H9 (cell line): Measurements from ENCODE around the gene VEZT. TPM values are rescaled to one million over a fixed set of nuclear protein-coding genes. Genes with fewer than 3 reads are reported as not detected.

Source experiments
- DNase-seq: peaks from one replicate; pipeline ENCODE4 v3.0.0-alpha.2; 2017
- H2AFZ ChIP-seq: one replicate; pipeline ENCODE4 v1.6.1; 2013; ENCODE audit warnings: mild to moderate bottlenecking, low read length, control low read depth, moderate library complexity
- H2AK5ac ChIP-seq: 2 replicates; pipeline ENCODE4 v1.6.1; 2013; ENCODE audit warnings: low read length, control low read depth, mixed read lengths; ENCODE audit not compliant: insufficient read length
- H2BK120ac ChIP-seq: one replicate; pipeline ENCODE4 v1.6.1; 2013; ENCODE audit warnings: low read depth, mild to moderate bottlenecking, low read length, control low read depth, inconsistent platforms; ENCODE audit not compliant: poor library complexity, severe bottlenecking
- H2BK12ac ChIP-seq: 2 replicates; pipeline ENCODE4 v1.6.1; 2013; ENCODE audit warnings: low read length, control low read depth, mixed read lengths, low read depth; ENCODE audit not compliant: insufficient read length
- H2BK15ac ChIP-seq: 2 replicates; pipeline ENCODE4 v1.6.1; 2013; ENCODE audit warnings: low read depth, low read length, control low read depth
- H2BK20ac ChIP-seq: one replicate; pipeline ENCODE4 v1.6.1; 2013; ENCODE audit warnings: low read depth, mild to moderate bottlenecking, low read length, control low read depth, inconsistent platforms; ENCODE audit not compliant: poor library complexity, severe bottlenecking
- H2BK5ac ChIP-seq: 2 replicates; pipeline ENCODE4 v1.6.1; 2013; ENCODE audit warnings: low read length, control low read depth, mixed read lengths; ENCODE audit not compliant: insufficient read length
- H3K14ac ChIP-seq: 2 replicates; pipeline ENCODE4 v1.6.1; 2013; ENCODE audit warnings: low read length, control low read depth; ENCODE audit not compliant: insufficient read depth
- H3K18ac ChIP-seq: 2 replicates; pipeline ENCODE4 v1.6.1; 2013; ENCODE audit warnings: low read depth, mild to moderate bottlenecking, mixed read lengths, low read length, control low read depth; ENCODE audit not compliant: insufficient read length
- H3K23ac ChIP-seq: 2 replicates; pipeline ENCODE4 v1.6.1; 2013; ENCODE audit warnings: low read length, control low read depth, mixed read lengths, low read depth; ENCODE audit not compliant: insufficient read length
- H3K23me2 ChIP-seq: 2 replicates; pipeline ENCODE4 v1.6.1; 2013; ENCODE audit warnings: low read depth, mild to moderate bottlenecking, mixed read lengths, low read length, control low read depth; ENCODE audit not compliant: insufficient read length, poor library complexity, severe bottlenecking
- H3K27ac ChIP-seq: 2 replicates; pipeline ENCODE4 v1.5.1; 2013; ENCODE audit warnings: low read length, control low read depth, mixed read lengths, low read depth; ENCODE audit not compliant: insufficient read length
- H3K27me3 ChIP-seq: 2 replicates; pipeline ENCODE4 v1.6.1; 2013; ENCODE audit warnings: low read length, control low read depth, inconsistent platforms; ENCODE audit not compliant: insufficient read depth
- H3K4ac ChIP-seq: 2 replicates; pipeline ENCODE4 v1.6.1; 2013; ENCODE audit warnings: low read depth, mild to moderate bottlenecking, control low read depth, inconsistent platforms, low read length, moderate library complexity
- H3K4me1 ChIP-seq: 2 replicates; pipeline ENCODE4 v1.6.1; 2013; ENCODE audit warnings: low read length, control low read depth, inconsistent platforms; ENCODE audit not compliant: insufficient read depth
- H3K4me2 ChIP-seq: 2 replicates; pipeline ENCODE4 v1.6.1; 2013; ENCODE audit warnings: low read length, control low read depth, mixed read lengths; ENCODE audit not compliant: insufficient read length, insufficient read depth
- H3K56ac ChIP-seq: 2 replicates; pipeline ENCODE4 v1.6.1; 2013; ENCODE audit warnings: low read depth, mild to moderate bottlenecking, mixed read lengths, low read length, control low read depth; ENCODE audit not compliant: insufficient read length
- H3K79me1 ChIP-seq: 2 replicates; pipeline ENCODE4 v1.6.1; 2013; ENCODE audit warnings: low read depth, mild to moderate bottlenecking, moderate library complexity, low read length, control low read depth, inconsistent platforms; ENCODE audit not compliant: insufficient read depth, poor library complexity, severe bottlenecking
- H3K79me2 ChIP-seq: 2 replicates; pipeline ENCODE4 v1.6.1; 2013; ENCODE audit warnings: low read length, control low read depth, inconsistent platforms; ENCODE audit not compliant: insufficient read depth
- H3K9ac ChIP-seq: 2 replicates; pipeline ENCODE4 v1.6.1; 2013; ENCODE audit warnings: low read length, control low read depth, mixed read lengths; ENCODE audit not compliant: insufficient read length; ENCODE audit errors: extremely low read depth
- H3K9me3 ChIP-seq: one replicate; pipeline ENCODE4 v1.6.1; 2013; ENCODE audit warnings: low read depth, low read length, inconsistent platforms; ENCODE audit not compliant: control insufficient read depth
- H3T11ph ChIP-seq: one replicate; pipeline ENCODE4 v1.6.1; 2013; ENCODE audit warnings: mild to moderate bottlenecking, low read length, control low read depth, inconsistent platforms
- H4K20me1 ChIP-seq: one replicate; pipeline ENCODE4 v1.6.1; 2013; ENCODE audit not compliant: control insufficient read depth, insufficient read length, insufficient read depth
- H4K5ac ChIP-seq: 2 replicates; pipeline ENCODE4 v1.6.1; 2013; ENCODE audit warnings: low read depth, mild to moderate bottlenecking, mixed read lengths, low read length, control low read depth; ENCODE audit not compliant: insufficient read length
- H4K8ac ChIP-seq: replicated peaks from 2 replicates; pipeline ENCODE4 v1.6.1; 2013; ENCODE audit warnings: low read length, control low read depth, mixed read lengths, low read depth; ENCODE audit not compliant: insufficient read length
- H4K91ac ChIP-seq: 2 replicates; pipeline ENCODE4 v1.6.1; 2013; ENCODE audit warnings: low read depth, mild to moderate bottlenecking, moderate library complexity, mixed read lengths, low read length, control low read depth; ENCODE audit not compliant: insufficient read length
- H3K27ac Mint-ChIP-seq, 3 experiments: 2 replicates in 2 of 3; 3 replicates in 1 of 3; pipeline ENCODE4 v1.8.0; 2020 to 2021; ENCODE audit warnings: mixed read lengths in 3 of 3, mild to moderate bottlenecking in 1 of 3, moderate library complexity in 1 of 3
- H3K27me3 Mint-ChIP-seq: 2 replicates; pipeline ENCODE4 v1.8.0; 2021; ENCODE audit warnings: low read depth, mild to moderate bottlenecking, moderate library complexity, mixed read lengths
- H3K36me3 Mint-ChIP-seq, 3 experiments: 2 replicates in 2 of 3; 3 replicates in 1 of 3; pipeline ENCODE4 v1.8.0; 2020 to 2021; ENCODE audit warnings: low read depth in 3 of 3, mixed read lengths in 3 of 3; ENCODE audit not compliant: insufficient read depth in 1 of 3
- H3K4me1 Mint-ChIP-seq, 2 experiments: 2 replicates each; pipeline ENCODE4 v1.8.0; 2020; ENCODE audit warnings: mixed read lengths in 2 of 2
- H3K4me3 Mint-ChIP-seq, 2 experiments: 2 replicates in 1 of 2; 3 replicates in 1 of 2; pipeline ENCODE4 v1.8.0; 2020 to 2021; ENCODE audit warnings: mild to moderate bottlenecking in 2 of 2, mixed read lengths in 2 of 2, moderate library complexity in 1 of 2
- H3K9me3 Mint-ChIP-seq, 2 experiments: 2 replicates in 1 of 2; 3 replicates in 1 of 2; pipeline ENCODE4 v1.8.0; 2020; ENCODE audit warnings: mild to moderate bottlenecking in 2 of 2, mixed read lengths in 2 of 2, moderate library complexity in 1 of 2
- CTCF ChIP-seq: fragments of 200-600 bp; sonication (generic); conservative IDR thresholded peaks from 3 replicates; pipeline ENCODE4 v1.8.0; 2021; ENCODE audit warnings: antibody characterized with exemption, mild to moderate bottlenecking
- WGBS: extraction: QIAGEN DNeasy Blood & Tissue Kit; methylation state at CpG from one replicate; pipeline ENCODE4 v1.1.7; 2013; ENCODE audit warnings: missing lambda C conversion rate, low lambda C conversion rate, mixed read lengths; ENCODE audit not compliant: insufficient read length; ENCODE audit errors: extremely low coverage; 5-methylcytosine and 5-hydroxymethylcytosine counted together
- total RNA-seq: library from RNA; stranded (reverse); gene quantifications from 2 replicates; pipeline ENCODE4 v1.2.1, GENCODE V29; 2021

VEZT gene
- total RNA-seq, 1 experiment from 2014 or later, result 69.8 TPM

DNA sequence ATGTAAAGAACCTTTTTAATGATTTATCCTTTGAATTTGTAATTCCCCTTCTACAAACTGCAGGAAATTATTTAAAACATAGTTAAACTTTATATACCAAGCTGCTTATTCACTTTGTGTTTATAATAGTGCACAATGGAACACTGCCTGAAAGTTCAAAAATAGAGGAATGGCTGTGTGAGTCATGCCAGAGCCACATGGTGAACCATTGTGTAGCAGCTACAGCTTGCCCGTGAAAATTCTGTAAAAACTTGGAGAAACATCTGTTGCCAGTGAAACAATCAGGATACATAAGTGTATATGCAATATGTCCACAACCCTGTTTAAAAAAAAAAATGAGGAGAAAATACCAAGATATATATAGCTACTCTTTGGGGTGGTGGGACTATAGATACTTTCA, 59.5 kb downstream of the VEZT start:
- TF ChIP-seq CTCF, result no peak
- Histone ChIP-seq H3T11ph (no peak overlapping the region), H3K14ac (no peak overlapping the region), H3K79me2 (no peaks in the 10 kb centered on the region), H4K8ac (no peak overlapping the region), H3K4ac (no peak overlapping the region), H4K20me1 (no peaks in the 10 kb centered on the region), H4K91ac (no peak overlapping the region), H2AK5ac (no peak overlapping the region), H3K4me2 (no peak overlapping the region), H3K9ac (no peak overlapping the region), H2BK20ac (no peak overlapping the region), H2AFZ (no peak overlapping the region), H3K18ac (no peak overlapping the region), H3K27ac (no peak overlapping the region), H2BK12ac (no peak overlapping the region), H3K56ac (no peak overlapping the region), H3K9me3 (no peaks in the 10 kb centered on the region), H3K4me1 (peaks cover 4% of the 10 kb centered on the region), H3K23ac (no peak overlapping the region), H2BK120ac (no peak overlapping the region), H2BK15ac (no peak overlapping the region), H2BK5ac (no peak overlapping the region), H3K79me1 (no peaks in the 10 kb centered on the region), H3K27me3 (no peaks in the 10 kb centered on the region), H3K23me2 (no peaks in the 10 kb centered on the region), H4K5ac (no peak overlapping the region)
- no CpG with 5 or more reads among the region's 1 CpG for WGBS
- peak overlapping the region in 2 of 3 experiments; percentile 24 to 48; a peak in 1 of 7 replicates for H3K27ac Mint-ChIP-seq
- DNase-seq, result no peak
- H3K4me1 Mint-ChIP-seq, result peaks cover 0 to 5% of the 10 kb centered on the region in 2 experiments; a peak in 2 of 4 replicates
- H3K4me3 Mint-ChIP-seq, result no peak overlapping the region
- peaks cover 9 to 52% (median 43%) of the 10 kb centered on the region in 3 experiments; a peak in 6 of 7 replicates for H3K36me3 Mint-ChIP-seq
- no peaks in the 10 kb centered on the region for H3K9me3 Mint-ChIP-seq
- H3K27me3 Mint-ChIP-seq, result no peaks in the 10 kb centered on the region
